ENCODE measurements around the gene LAMP1. TPM values are rescaled to one million over a fixed set of nuclear protein-coding genes. Genes with fewer than 3 reads are reported as not detected.

LAMP1 gene
- total and polyA plus RNA-seq, 2 of the 4 experiments (the other 2 are of a cell fraction) = 60.6 to 229 TPM

GRCh38 chr13:113323869-113324268, 26.8 kb downstream of the LAMP1 start:
- no peak overlapping the region for H3K18ac ChIP-seq (ENCODE audit: low read depth, low read length)
- H3K9me1 ChIP-seq (ENCODE audit: insufficient read depth, low read length) = no peaks in the 10 kb centered on the region; the same call in 1 of the 2 replicates
- no peak overlapping the region for H3K27ac ChIP-seq (ENCODE audit: insufficient read depth, low read length)
- no peak overlapping the region for H3K56ac ChIP-seq (ENCODE audit: extremely low read depth, insufficient read depth, low read length)
- H4K20me1 ChIP-seq (ENCODE audit: insufficient read depth, low read length) = peaks cover 16% of the 10 kb centered on the region; the same call in 1 of the 2 replicates
- no peaks in the 10 kb centered on the region for H3K9me3 ChIP-seq (ENCODE audit: control insufficient read depth, insufficient read depth, low read length)
- H3K4me3 ChIP-seq (ENCODE audit: insufficient read depth, low read depth, low read length) = no peak overlapping the region
- no peak overlapping the region for H3K4me2 ChIP-seq (ENCODE audit: low read depth, low read length)
- peaks cover 4 to 25% of the 10 kb centered on the region in 2 experiments for H3K79me1 ChIP-seq (ENCODE audit: low read depth in 1 of 2, low read length in 2 of 2)
- H2AFZ ChIP-seq (replicated peaks; ENCODE audit: low read length, poor library complexity) = no peak overlapping the region
- H3K4me1 ChIP-seq (ENCODE audit: control insufficient read depth, insufficient read depth, low read length) = no peaks in the 10 kb centered on the region
- TF ChIP-seq RAD21 (IDR thresholded peaks at IDR 0.05; ENCODE audit: low read length) (no peak), MXI1 (IDR thresholded peaks at IDR 0.05; ENCODE audit: borderline replicate concordance, low read depth, low read length) (no peak), CHD1 (IDR thresholded peaks at IDR 0.05; ENCODE audit: low read depth, low read length) (no peak), RCOR1 (IDR thresholded peaks at IDR 0.05; ENCODE audit: insufficient replicate concordance, low read length) (no peak), CEBPB (IDR thresholded peaks at IDR 0.05; ENCODE audit: low read depth, low read length) (no peak), NFE2L2 (IDR thresholded peaks at IDR 0.05; ENCODE audit: low read depth, low read length) (no peak), POLR2A (IDR thresholded peaks at IDR 0.05; ENCODE audit: low read depth, low read length) (no peak), BHLHE40 (IDR thresholded peaks at IDR 0.05; ENCODE audit: low read depth, low read length) (no peak), MAZ (IDR thresholded peaks at IDR 0.05; ENCODE audit: borderline replicate concordance, low read depth, low read length) (no peak), SMC3 (IDR thresholded peaks at IDR 0.05; ENCODE audit: low read depth, low read length) (no peak), FOS (IDR thresholded peaks at IDR 0.05; ENCODE audit: low read depth, low read length) (no peak)
- no TSS peak for BruUV-seq (replicated peaks)
- ChIA-PET CTCF (no interaction called here), POLR2A (ENCODE audit: unreplicated experiment) (no interaction called here)
- H3K36me3 ChIP-seq (ENCODE audit: control insufficient read depth, insufficient read depth, low read length) = peaks cover 43% of the 10 kb centered on the region
- dilution Hi-C loops (cut with HindIII; ENCODE audit: low sequenced_read_pairs, unreplicated experiment) = no loop called here
- ATAC-seq (ENCODE audit: low read depth) (no peak), DNase-seq (no peak)
- H4K91ac ChIP-seq (ENCODE audit: insufficient read depth, low read depth, low read length) = no peak overlapping the region
- H3K27me3 ChIP-seq (ENCODE audit: control insufficient read depth, insufficient read depth, low read length) = peaks cover 2% of the 10 kb centered on the region; the same call in 1 of the 2 replicates
- intact Hi-C loops (cut with micrococcal nuclease) = no loop called here
- H2BK5ac ChIP-seq (ENCODE audit: low read depth, low read length, poor library complexity, severe bottlenecking) = no peak overlapping the region
- H2BK120ac ChIP-seq (ENCODE audit: low read depth, low read length) = no peak overlapping the region
- H3K23ac ChIP-seq (ENCODE audit: low read depth, low read length) = no peak overlapping the region
- H3K9ac ChIP-seq (ENCODE audit: low read depth, low read length) = no peak overlapping the region
- H4K5ac ChIP-seq (ENCODE audit: low read depth, low read length) = no peak overlapping the region
- no peak overlapping the region for H2AK5ac ChIP-seq (ENCODE audit: low read depth, low read length)
- in situ Hi-C loops (cut with MboI; ENCODE audit: low sequenced_read_pairs) = no loop called here
- no peak overlapping the region for H2AK9ac ChIP-seq (replicated peaks; ENCODE audit: low read depth, low read length, poor library complexity)
- H2BK15ac ChIP-seq (ENCODE audit: low read depth, low read length) = no peak overlapping the region
- H3K4ac ChIP-seq (ENCODE audit: low read depth, low read length) = no peak overlapping the region
- WGBS, 2 experiments (ENCODE audit: extremely low coverage in 2 of 2, insufficient read length in 1 of 2) = no CpG with 5 or more reads among the region's 7 CpGs
- no peak overlapping the region for H3K14ac ChIP-seq (replicated peaks; ENCODE audit: low read depth, low read length)
- no peak overlapping the region for H4K8ac ChIP-seq (ENCODE audit: low read depth in 2 of 2, low read length in 2 of 2)
- no peak overlapping the region for H2BK20ac ChIP-seq (ENCODE audit: low read depth, low read length)
